ENCODE data around the gene MYH14.

- TF ChIP-seq CTCF (IDR thresholded peaks at IDR 0.05) (no peak), POLR2A (IDR thresholded peaks at IDR 0.05) (no peak)
Observed at GRCh38 chr19:50266896-50267295, 63.5 kb downstream of the MYH14 start.
